ENCODE data around the gene SLC2A8. TPM values are rescaled to one million over a fixed set of nuclear protein-coding genes. Genes with fewer than 3 reads are reported as not detected.
A peak's percentile ranks its signal among the peaks of the same experiment; 100 is the strongest.

SLC2A8 gene
- total RNA-seq, 1 donor from 2014 or later: 37.2 TPM

- no peak for TF ChIP-seq CTCF (conservative IDR thresholded peaks at IDR 0.05)
- no peak for DNase-seq (ENCODE audit: low read depth, low spot score)
- Mint-ChIP-seq H3K4me1 (peaks cover 33% of the 10 kb centered on the region), H3K27ac (ENCODE audit: unreplicated experiment) (no peak overlapping the region), H3K36me3 (ENCODE audit: low read depth) (peaks cover 78% of the 10 kb centered on the region), H3K27me3 (ENCODE audit: low read depth) (peaks cover under 1% of the 10 kb centered on the region), H3K4me3 (peak overlapping the region; percentile 68), H3K9me3 (peaks cover 5% of the 10 kb centered on the region)
Measured at GRCh38 chr9:127445851-127446712, 49.1 kb downstream of the SLC2A8 start.

GRCh38 chr9:127446713-127447415 lies 49.9 kb downstream of the SLC2A8 start:
- H3K4me3 Mint-ChIP-seq: peak overlapping the region; percentile 99
- peaks cover 78% of the 10 kb centered on the region for H3K36me3 Mint-ChIP-seq (ENCODE audit: low read depth)
- peaks cover 40% of the 10 kb centered on the region for H3K4me1 Mint-ChIP-seq

GRCh38 chr9:127447416-127448111 lies 50.6 kb downstream of the SLC2A8 start:
- Mint-ChIP-seq H3K36me3 (ENCODE audit: low read depth) (peaks cover 72% of the 10 kb centered on the region), H3K9me3 (peaks cover 5% of the 10 kb centered on the region), H3K4me3 (peak overlapping the region; percentile 99), H3K27ac (ENCODE audit: unreplicated experiment) (peak overlapping the region; percentile 35), H3K4me1 (peaks cover 46% of the 10 kb centered on the region), H3K27me3 (ENCODE audit: low read depth) (peaks cover 2% of the 10 kb centered on the region)
- TF ChIP-seq CTCF (conservative IDR thresholded peaks at IDR 0.05): no peak
- DNase-seq (ENCODE audit: low read depth, low spot score): no peak

More at GRCh38 chr9:127446713-127447415, 49.9 kb downstream of the SLC2A8 start:
- DNase-seq (ENCODE audit: low read depth, low spot score): no peak
- Mint-ChIP-seq H3K27ac (ENCODE audit: unreplicated experiment) (no peak overlapping the region), H3K9me3 (peaks cover 5% of the 10 kb centered on the region), H3K27me3 (ENCODE audit: low read depth) (peaks cover 2% of the 10 kb centered on the region)
- TF ChIP-seq CTCF (conservative IDR thresholded peaks at IDR 0.05): no peak

- H3K4me1 Mint-ChIP-seq: peaks cover 46% of the 10 kb centered on the region
- H3K4me3 Mint-ChIP-seq: peak overlapping the region; percentile 99
- no peak overlapping the region for H3K27ac Mint-ChIP-seq (ENCODE audit: unreplicated experiment)
- H3K9me3 Mint-ChIP-seq: peaks cover 5% of the 10 kb centered on the region
- H3K27me3 Mint-ChIP-seq (ENCODE audit: low read depth): peaks cover 2% of the 10 kb centered on the region
- TF ChIP-seq CTCF (conservative IDR thresholded peaks at IDR 0.05): no peak
- no peak for DNase-seq (ENCODE audit: low read depth, low spot score)
- H3K36me3 Mint-ChIP-seq (ENCODE audit: low read depth): peaks cover 72% of the 10 kb centered on the region
Measured at GRCh38 chr9:127448112-127448805, 51.3 kb downstream of the SLC2A8 start.

Measured in neural crest cell (in vitro differentiated cells).